LNCAP (cell line): ENCODE measurements around the gene C12orf76.

ENCODE experiments used
- CTCF ChIP-seq: fragments of 450-650 bp; IDR thresholded peaks from 2 replicates; pipeline ENCODE4 v1.5.1; 2017; ENCODE audit warnings: mild to moderate bottlenecking

Gene C12orf76

GRCh38 chr12:109996483-109996853 lies 51.9 kb downstream of the C12orf76 start:
- no peak for TF ChIP-seq CTCF

- no peak for TF ChIP-seq CTCF
These were observed 52.4 kb downstream of the C12orf76 start, which contains the start of gene GIT2 for GRCh38 chr12:109995686-109996482. Gene GIT2, minus strand, starts transcription at chr12:109996368. Its CDS starts 144 bp downstream, at chr12:109996224.

- TF ChIP-seq CTCF, result no peak
These were observed 53.0 kb downstream of the C12orf76 start for GRCh38 chr12:109995361-109995685.

GRCh38 chr12:109994401-109995175 lies 53.7 kb downstream of the C12orf76 start:
- no peak for TF ChIP-seq CTCF

- no peak for TF ChIP-seq CTCF
These were observed 55.2 kb downstream of the C12orf76 start for GRCh38 chr12:109993091-109993490.

- no peak for TF ChIP-seq CTCF
These were observed 56.7 kb downstream of the C12orf76 start for GRCh38 chr12:109991586-109991985.
